Lung (tissue), 12 donors: Measurements from ENCODE around the gene ANKRD28. TPM values are rescaled to one million over a fixed set of nuclear protein-coding genes. Genes with fewer than 3 reads are reported as not detected.
A peak's percentile ranks its signal among the peaks of the same experiment; 100 is the strongest.

Experiments used
- ATAC-seq: fragments of 200-7000 bp; cut with Tn5 transposase; one replicate; pipeline ENCODE4 v1.9.1; 2020; ENCODE audit warnings: moderate number of reproducible peaks; ENCODE audit not compliant: insufficient read depth, low FRiP score
- DNase-seq, 3 donors: peaks; one replicate each; pipeline ENCODE4 v3.0.0-alpha.2; 2013 to 2017
- H3K27ac ChIP-seq, 2 donors: one replicate each; pipeline ENCODE4 v1.5.1; 2013; ENCODE audit warnings: mild to moderate bottlenecking in 2 of 2, moderate library complexity in 2 of 2, control low read depth in 1 of 2, inconsistent platforms in 1 of 2, low read depth in 1 of 2, low read length in 1 of 2
- H3K27me3 ChIP-seq, 3 donors: one replicate each; pipeline ENCODE4 v1.5.1; 2013; ENCODE audit warnings: low read length in 2 of 3; ENCODE audit not compliant: control insufficient read depth in 3 of 3, insufficient read depth in 3 of 3
- H3K36me3 ChIP-seq, 4 donors: one replicate each; pipeline ENCODE4 v1.5.1; 2013; ENCODE audit warnings: low read length in 4 of 4, mild to moderate bottlenecking in 1 of 4, moderate library complexity in 1 of 4; ENCODE audit not compliant: control insufficient read depth in 4 of 4, insufficient read depth in 4 of 4
- H3K4me1 ChIP-seq, 5 donors: one replicate each; pipeline ENCODE4 v1.5.1; 2013; ENCODE audit warnings: low read length in 5 of 5, mild to moderate bottlenecking in 2 of 5, moderate library complexity in 1 of 5; ENCODE audit not compliant: control insufficient read depth in 5 of 5, insufficient read depth in 5 of 5
- H3K4me3 ChIP-seq: one replicate; pipeline ENCODE4 v1.5.1; 2013; ENCODE audit warnings: mild to moderate bottlenecking, control low read depth, moderate library complexity
- H3K9ac ChIP-seq, 2 donors: one replicate each; pipeline ENCODE4 v1.5.1; 2013; ENCODE audit warnings: low read length in 2 of 2, control low read depth in 1 of 2; ENCODE audit not compliant: insufficient read depth in 1 of 2
- H3K9me3 ChIP-seq, 4 donors: one replicate each; pipeline ENCODE4 v1.5.1; 2013; ENCODE audit warnings: low read length in 3 of 4, mild to moderate bottlenecking in 1 of 4, moderate library complexity in 1 of 4; ENCODE audit not compliant: control insufficient read depth in 4 of 4, insufficient read depth in 3 of 4
- WGBS, 2 donors: extraction: QIAGEN DNeasy Blood & Tissue Kit; methylation state at CpG; one replicate each; pipeline ENCODE4 v1.1.7; 2013; 5-methylcytosine and 5-hydroxymethylcytosine counted together
- polyA plus RNA-seq, 2 donors: library from polyadenylated mRNA; stranded (reverse); fragments of 200-250 nt; gene quantifications; one replicate each; pipeline ENCODE4 v1.2.1, GENCODE V29; 2013
- total RNA-seq, 2 donors: library from RNA; depleted of rRNA in 1 of 2; stranded (reverse); fragments of >200 nt in 1 of 2; gene quantifications; one replicate each; pipeline ENCODE4 v1.2.1, GENCODE V29; 2014 to 2021
- TF ChIP-seq, protein P1 (sequence below): IDR thresholded peaks from 2 replicates; pipeline ENCODE4 v1.5.1; 2012; ENCODE audit warnings: mild to moderate bottlenecking; ENCODE audit errors: control extremely low read depth, extremely low read depth
- donor health status: control.
- donor health status: control.
- donor health status: Bipolar disorder and iron deficiency.
- donor health status: healthy.
- donor health status: DM: yes; HTN: yes; CAD: no.

The ANKRD28 gene
- total and polyA plus RNA-seq, 4 donors: 11.1 to 66.7 (median 39.2) TPM

- WGBS, 2 donors: 86 to 97% methylated on average over 2 of the region's 2 CpGs
- Histone ChIP-seq H3K36me3 (peaks cover 0 to 2% (median under 1%) of the 10 kb centered on the region in 4 donors), H3K27ac (no peak overlapping the region), H3K4me3 (no peak overlapping the region), H3K9me3 (no peaks in the 10 kb centered on the region), H3K9ac (no peak overlapping the region), H3K4me1 (peaks cover 0 to 12% (median 0%) of the 10 kb centered on the region in 5 donors), H3K27me3 (no peaks in the 10 kb centered on the region)
- TF ChIP-seq, protein P1, sequence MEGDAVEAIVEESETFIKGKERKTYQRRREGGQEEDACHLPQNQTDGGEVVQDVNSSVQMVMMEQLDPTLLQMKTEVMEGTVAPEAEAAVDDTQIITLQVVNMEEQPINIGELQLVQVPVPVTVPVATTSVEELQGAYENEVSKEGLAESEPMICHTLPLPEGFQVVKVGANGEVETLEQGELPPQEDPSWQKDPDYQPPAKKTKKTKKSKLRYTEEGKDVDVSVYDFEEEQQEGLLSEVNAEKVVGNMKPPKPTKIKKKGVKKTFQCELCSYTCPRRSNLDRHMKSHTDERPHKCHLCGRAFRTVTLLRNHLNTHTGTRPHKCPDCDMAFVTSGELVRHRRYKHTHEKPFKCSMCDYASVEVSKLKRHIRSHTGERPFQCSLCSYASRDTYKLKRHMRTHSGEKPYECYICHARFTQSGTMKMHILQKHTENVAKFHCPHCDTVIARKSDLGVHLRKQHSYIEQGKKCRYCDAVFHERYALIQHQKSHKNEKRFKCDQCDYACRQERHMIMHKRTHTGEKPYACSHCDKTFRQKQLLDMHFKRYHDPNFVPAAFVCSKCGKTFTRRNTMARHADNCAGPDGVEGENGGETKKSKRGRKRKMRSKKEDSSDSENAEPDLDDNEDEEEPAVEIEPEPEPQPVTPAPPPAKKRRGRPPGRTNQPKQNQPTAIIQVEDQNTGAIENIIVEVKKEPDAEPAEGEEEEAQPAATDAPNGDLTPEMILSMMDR: no peak
- DNase-seq: peak in 2 of 3 donors; percentile 8 to 16
- ATAC-seq: no peak
These were observed 42.0 kb downstream of the ANKRD28 start for GRCh38 chr3:15755780-15756179.

DNA sequence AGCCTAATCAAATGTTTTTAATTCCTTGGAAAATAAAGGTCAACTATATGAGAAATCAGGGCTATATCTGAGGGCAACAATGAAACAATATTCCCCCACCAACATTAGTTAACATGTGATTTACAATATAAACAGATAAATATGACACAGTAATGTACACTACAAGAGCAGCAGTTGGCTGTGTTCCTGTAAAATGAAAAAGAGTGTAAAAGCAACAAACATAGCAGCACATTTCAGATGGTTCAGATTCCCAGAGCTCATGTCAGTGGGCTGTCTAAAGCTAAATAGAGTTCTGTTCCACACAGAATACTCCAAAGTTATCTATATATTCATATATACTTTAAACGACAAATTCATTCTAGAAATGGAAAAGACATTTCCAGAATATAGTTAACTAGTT, 42.6 kb downstream of the ANKRD28 start:
- DNase-seq: peak in 2 of 3 donors; percentile 51 to 69
- peaks cover 0 to 12% (median 0%) of the 10 kb centered on the region in 5 donors for H3K4me1 ChIP-seq
- H3K4me3 ChIP-seq: no peak overlapping the region
- no peaks in the 10 kb centered on the region for H3K27me3 ChIP-seq
- no peak overlapping the region for H3K27ac ChIP-seq
- H3K9ac ChIP-seq: no peak overlapping the region
- 76 to 95% methylated on average over 1 of the region's 1 CpG for WGBS, 2 donors
- ATAC-seq: no peak
- H3K36me3 ChIP-seq: peaks cover 0 to 5% (median 3%) of the 10 kb centered on the region in 4 donors
- TF ChIP-seq, protein P1: no peak
- no peaks in the 10 kb centered on the region for H3K9me3 ChIP-seq

DNA sequence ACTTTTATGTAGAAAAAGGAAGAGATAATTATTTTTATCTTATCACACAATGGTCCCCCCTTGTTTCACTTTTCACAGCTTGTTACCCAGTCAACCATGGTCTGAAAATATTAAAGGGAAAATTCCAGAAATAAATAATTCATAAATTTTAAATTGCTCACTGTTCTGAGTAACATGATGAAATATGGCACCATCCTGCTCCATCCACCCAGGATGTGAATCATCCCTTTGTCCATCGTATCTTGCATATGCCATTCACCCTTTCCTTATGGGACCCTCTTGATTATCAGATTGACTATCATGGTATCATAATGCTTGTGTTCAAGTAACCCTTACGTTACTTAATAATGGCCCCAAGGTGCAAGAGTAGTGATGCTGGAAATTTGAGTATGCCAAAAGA, 43.7 kb downstream of the ANKRD28 start:
- DNase-seq (no peak), ATAC-seq (no peak)
- H3K9me3 ChIP-seq: no peaks in the 10 kb centered on the region
- no peak overlapping the region for H3K27ac ChIP-seq
- H3K27me3 ChIP-seq: no peaks in the 10 kb centered on the region
- H3K9ac ChIP-seq: no peak overlapping the region
- H3K4me1 ChIP-seq: peaks cover 0 to 12% (median 0%) of the 10 kb centered on the region in 5 donors
- no peak overlapping the region for H3K4me3 ChIP-seq
- peaks cover 4 to 5% (median 4%) of the 10 kb centered on the region in 4 donors for H3K36me3 ChIP-seq
- 84 to 88% methylated on average over 2 of the region's 2 CpGs for WGBS, 2 donors
- TF ChIP-seq, protein P1: no peak

GRCh38 chr3:15753056-15753710, 44.6 kb downstream of the ANKRD28 start:
- peak overlapping the region in 1 of 2 donors; percentile 48 for H3K27ac ChIP-seq
- H3K9ac ChIP-seq: no peak overlapping the region
- no peak overlapping the region for H3K4me3 ChIP-seq
- H3K9me3 ChIP-seq: no peaks in the 10 kb centered on the region
- TF ChIP-seq, protein P1: no peak
- peaks cover 0 to 12% (median 0%) of the 10 kb centered on the region in 5 donors for H3K4me1 ChIP-seq
- ATAC-seq (peak; percentile 69), DNase-seq (no peak)
- 60 to 75% methylated on average over 5 of the region's 5 CpGs for WGBS, 2 donors
- peaks cover 4 to 5% (median 4%) of the 10 kb centered on the region in 4 donors for H3K36me3 ChIP-seq
- H3K27me3 ChIP-seq: no peaks in the 10 kb centered on the region
